ENCODE measurements around the gene GRIP1. TPM values are rescaled to one million over a fixed set of nuclear protein-coding genes. Genes with fewer than 3 reads are reported as not detected.

The GRIP1 gene
- total RNA-seq, 1 donor from 2014 or later: 0.47 TPM

DNA sequence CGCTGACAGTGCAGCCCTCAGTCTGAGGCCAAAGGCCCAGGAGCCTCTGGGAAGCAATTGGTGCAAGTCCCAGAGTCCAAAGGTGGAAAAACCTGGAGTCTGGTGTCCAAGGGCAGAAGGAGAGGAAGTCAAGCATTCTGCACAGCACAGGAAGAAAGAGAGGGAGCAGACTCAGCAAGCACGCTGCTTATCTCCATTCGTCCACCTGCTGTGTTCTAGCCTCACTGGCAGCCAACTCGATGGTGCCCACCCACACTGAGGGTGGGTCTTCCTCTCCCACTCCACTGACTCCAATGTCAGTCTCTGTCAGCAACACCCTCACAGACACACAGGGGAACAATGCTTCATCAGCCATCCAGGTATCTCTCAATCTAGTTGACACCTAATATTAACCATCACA, 337.8 kb downstream of the GRIP1 start:
- H3K4me1 ChIP-seq: no peaks in the 10 kb centered on the region

DNA sequence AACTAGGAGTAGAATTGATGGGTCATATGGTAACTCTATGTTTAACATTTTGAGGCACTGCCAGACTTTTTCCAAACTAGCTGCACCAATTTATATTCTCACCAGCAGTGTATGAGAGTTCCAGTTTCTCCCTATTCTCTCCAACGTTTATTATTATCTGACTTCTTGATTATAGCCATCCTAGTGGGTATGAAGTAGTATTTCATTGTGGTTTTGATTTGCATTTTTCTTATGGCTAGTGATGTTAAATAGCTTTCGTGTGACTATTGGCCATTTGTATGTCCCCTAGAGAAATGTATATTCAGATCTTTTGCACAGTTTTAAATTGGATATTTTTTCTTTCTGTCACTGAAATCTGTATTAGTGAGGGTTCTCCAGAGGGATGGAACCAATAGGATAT, 338.7 kb downstream of the GRIP1 start:
- Histone ChIP-seq H3K4me1 (no peaks in the 10 kb centered on the region), H3K27ac (replicated peaks) (no peak overlapping the region), H3K9me3 (replicated peaks) (peaks cover 55% of the 10 kb centered on the region), H3K36me3 (peaks cover 69% of the 10 kb centered on the region), H3K4me3 (no peak overlapping the region), H3K27me3 (ENCODE audit: low read depth) (no peaks in the 10 kb centered on the region)
- TF ChIP-seq, protein P1, sequence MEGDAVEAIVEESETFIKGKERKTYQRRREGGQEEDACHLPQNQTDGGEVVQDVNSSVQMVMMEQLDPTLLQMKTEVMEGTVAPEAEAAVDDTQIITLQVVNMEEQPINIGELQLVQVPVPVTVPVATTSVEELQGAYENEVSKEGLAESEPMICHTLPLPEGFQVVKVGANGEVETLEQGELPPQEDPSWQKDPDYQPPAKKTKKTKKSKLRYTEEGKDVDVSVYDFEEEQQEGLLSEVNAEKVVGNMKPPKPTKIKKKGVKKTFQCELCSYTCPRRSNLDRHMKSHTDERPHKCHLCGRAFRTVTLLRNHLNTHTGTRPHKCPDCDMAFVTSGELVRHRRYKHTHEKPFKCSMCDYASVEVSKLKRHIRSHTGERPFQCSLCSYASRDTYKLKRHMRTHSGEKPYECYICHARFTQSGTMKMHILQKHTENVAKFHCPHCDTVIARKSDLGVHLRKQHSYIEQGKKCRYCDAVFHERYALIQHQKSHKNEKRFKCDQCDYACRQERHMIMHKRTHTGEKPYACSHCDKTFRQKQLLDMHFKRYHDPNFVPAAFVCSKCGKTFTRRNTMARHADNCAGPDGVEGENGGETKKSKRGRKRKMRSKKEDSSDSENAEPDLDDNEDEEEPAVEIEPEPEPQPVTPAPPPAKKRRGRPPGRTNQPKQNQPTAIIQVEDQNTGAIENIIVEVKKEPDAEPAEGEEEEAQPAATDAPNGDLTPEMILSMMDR (IDR thresholded peaks at IDR 0.05; ENCODE audit: borderline replicate concordance): no peak
- intact Hi-C loops (cut with micrococcal nuclease): no loop called here
- DNase-seq: no peak

More for the DNA sequence above, 337.8 kb downstream of the GRIP1 start:
- intact Hi-C loops (cut with micrococcal nuclease): no loop called here
- H3K9me3 ChIP-seq (replicated peaks): peaks cover 55% of the 10 kb centered on the region
- H3K27me3 ChIP-seq (ENCODE audit: low read depth): no peaks in the 10 kb centered on the region
- H3K27ac ChIP-seq (replicated peaks): no peak overlapping the region
- TF ChIP-seq, protein P1 (IDR thresholded peaks at IDR 0.05; ENCODE audit: borderline replicate concordance): no peak
- no peak overlapping the region for H3K4me3 ChIP-seq
- peaks cover 70% of the 10 kb centered on the region for H3K36me3 ChIP-seq
- DNase-seq: no peak

DNA sequence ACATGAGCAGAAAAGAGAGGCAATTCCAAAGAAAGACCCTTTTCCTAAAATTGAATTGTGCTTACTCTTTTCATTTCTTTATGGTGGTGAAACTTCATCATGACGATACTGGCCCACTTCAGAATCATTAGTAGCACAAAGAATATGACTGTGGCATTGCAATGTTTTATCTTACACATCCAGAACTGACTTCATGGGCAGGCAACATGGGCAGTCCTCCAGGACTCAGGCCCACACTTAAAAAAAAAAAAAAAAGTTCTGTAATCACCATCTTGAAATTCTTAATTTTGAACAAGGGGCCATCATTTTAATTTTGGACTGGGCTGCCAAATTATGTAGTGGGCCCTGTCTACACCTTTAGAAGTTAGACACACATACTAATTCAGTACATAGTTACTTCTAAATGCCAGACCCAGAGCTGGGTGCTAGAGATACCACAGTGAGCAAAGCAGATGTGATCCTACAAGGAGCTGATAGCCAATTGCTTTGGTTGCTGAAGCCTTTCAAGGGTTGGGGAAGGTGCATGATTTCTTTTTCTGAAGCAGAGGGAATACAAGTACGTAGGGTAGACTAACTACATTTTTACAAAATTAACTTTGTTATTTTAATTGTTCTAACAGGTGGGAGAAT, 341.4 kb downstream of the GRIP1 start:
- no peak overlapping the region for H3K27ac ChIP-seq (replicated peaks)
- H3K36me3 ChIP-seq: peaks cover 49% of the 10 kb centered on the region
- H3K4me3 ChIP-seq: no peak overlapping the region
- intact Hi-C loops (cut with micrococcal nuclease): no loop called here
- DNase-seq: no peak
- H3K27me3 ChIP-seq (ENCODE audit: low read depth): no peaks in the 10 kb centered on the region
- H3K4me1 ChIP-seq: no peaks in the 10 kb centered on the region
- H3K9me3 ChIP-seq (replicated peaks): peaks cover 32% of the 10 kb centered on the region
- TF ChIP-seq, protein P1 (IDR thresholded peaks at IDR 0.05; ENCODE audit: borderline replicate concordance): no peak

DNA sequence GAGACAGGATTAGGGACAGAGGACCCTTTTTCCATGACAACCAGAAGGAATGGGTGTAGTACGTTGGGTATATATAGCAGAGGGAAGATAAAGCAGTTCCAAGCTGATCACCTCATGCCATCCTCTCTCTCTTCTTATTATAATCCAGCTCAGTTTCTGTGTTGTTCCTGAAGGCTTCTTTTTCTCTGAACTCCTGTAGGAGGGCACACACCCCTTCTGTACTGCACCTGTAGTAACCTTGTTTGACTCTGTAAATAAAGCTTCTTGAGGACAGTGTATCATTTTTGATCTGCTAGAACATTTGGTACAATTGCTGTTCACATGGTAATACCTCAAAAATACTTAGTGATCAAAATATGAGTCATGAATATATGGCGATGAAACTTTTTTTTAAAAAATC, 343.1 kb downstream of the GRIP1 start:
- Histone ChIP-seq H3K4me3 (no peak overlapping the region), H3K27ac (replicated peaks) (no peak overlapping the region), H3K4me1 (peaks cover 4% of the 10 kb centered on the region), H3K9me3 (replicated peaks) (peaks cover 15% of the 10 kb centered on the region), H3K27me3 (ENCODE audit: low read depth) (no peaks in the 10 kb centered on the region), H3K36me3 (peaks cover 31% of the 10 kb centered on the region)
- intact Hi-C loops (cut with micrococcal nuclease): no loop called here
- no peak for DNase-seq
- TF ChIP-seq, protein P1 (IDR thresholded peaks at IDR 0.05; ENCODE audit: borderline replicate concordance): no peak

DNA sequence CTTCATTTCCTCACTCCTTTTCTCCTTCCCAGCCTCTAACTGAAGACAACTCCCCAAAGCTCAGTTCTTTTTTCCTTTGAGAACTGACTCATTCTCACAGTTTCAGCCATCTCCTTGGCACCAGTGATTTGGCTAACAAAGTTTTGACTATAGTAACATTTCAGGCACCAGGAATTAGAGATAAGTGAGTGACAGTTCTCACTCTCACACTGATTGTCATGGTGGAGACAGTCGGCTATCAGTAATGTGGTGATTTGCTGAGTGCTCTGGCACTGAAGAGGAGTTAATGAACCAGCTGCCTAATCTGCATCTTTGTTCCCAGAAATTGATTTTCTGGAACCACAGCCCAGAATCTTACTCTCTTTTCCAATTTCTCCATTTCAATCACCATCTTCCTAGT, 347.1 kb downstream of the GRIP1 start:
- no peaks in the 10 kb centered on the region for H3K36me3 ChIP-seq
- no peak overlapping the region for H3K27ac ChIP-seq (replicated peaks)
- intact Hi-C loops (cut with micrococcal nuclease): no loop called here
- H3K4me1 ChIP-seq: peaks cover 15% of the 10 kb centered on the region
- H3K9me3 ChIP-seq (replicated peaks): no peaks in the 10 kb centered on the region
- no peak for DNase-seq
- no peaks in the 10 kb centered on the region for H3K27me3 ChIP-seq (ENCODE audit: low read depth)
- TF ChIP-seq, protein P1 (IDR thresholded peaks at IDR 0.05; ENCODE audit: borderline replicate concordance): no peak
- H3K4me3 ChIP-seq: no peak overlapping the region
